Posterior vena cava (tissue), 2 donors: ENCODE results near the gene FNDC3B. TPM values are rescaled to one million over a fixed set of nuclear protein-coding genes. Genes with fewer than 3 reads are reported as not detected.
"Not testable (repeated sequence)": the region's sequence is repeated elsewhere in the genome, so short reads cannot be mapped to it uniquely, and the experiment has no call there.

Experiments
- DNase-seq: peaks from one replicate; pipeline ENCODE4 v3.0.0-alpha.2; 2020; ENCODE audit warnings: low spot score
- intact Hi-C, 2 donors: fragments of 100-400 bp; cut with DNase I; formaldehyde crosslinking; loops; one replicate each; pipeline versions ENCODE4 v1.14.1 to v1.14.2; 2022 to 2023
- total RNA-seq, 2 donors: library from RNA; stranded (reverse); fragmentation: NEBNext Ultra II Directional; extraction: Animal tissue kit (Norgen Biotek cat#: 25700); gene quantifications; one replicate each; pipeline ENCODE4 v1.2.1, GENCODE V29; 2021
- donor health status: DM: yes; HTN: yes; CAD: no.
- donor health status: DM: yes; HTN: yes; CAD: no.

FNDC3B gene
- total RNA-seq, 2 donors from 2014 or later = 142 to 167 TPM

DNA sequence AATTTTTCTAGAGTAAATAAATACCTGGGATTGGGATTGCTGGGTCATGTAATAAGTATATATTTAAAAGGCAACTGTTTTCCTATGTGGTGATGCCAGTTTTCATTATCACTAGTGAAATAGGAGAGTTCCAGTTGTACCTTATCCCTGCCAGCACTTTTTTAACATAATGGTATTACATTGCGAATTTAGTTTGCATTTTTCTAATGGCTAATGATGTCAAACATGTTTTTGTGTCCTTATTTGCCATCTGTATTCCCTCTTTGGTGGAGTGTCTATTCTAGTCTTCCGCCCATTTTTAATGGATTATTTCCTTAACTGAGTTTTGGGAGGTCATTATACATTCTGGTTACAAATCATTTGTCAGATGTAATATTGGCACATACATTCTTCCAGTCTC lies 320.6 kb downstream of the FNDC3B start:
- intact Hi-C loops = no loop called here
- no peak for DNase-seq

DNA sequence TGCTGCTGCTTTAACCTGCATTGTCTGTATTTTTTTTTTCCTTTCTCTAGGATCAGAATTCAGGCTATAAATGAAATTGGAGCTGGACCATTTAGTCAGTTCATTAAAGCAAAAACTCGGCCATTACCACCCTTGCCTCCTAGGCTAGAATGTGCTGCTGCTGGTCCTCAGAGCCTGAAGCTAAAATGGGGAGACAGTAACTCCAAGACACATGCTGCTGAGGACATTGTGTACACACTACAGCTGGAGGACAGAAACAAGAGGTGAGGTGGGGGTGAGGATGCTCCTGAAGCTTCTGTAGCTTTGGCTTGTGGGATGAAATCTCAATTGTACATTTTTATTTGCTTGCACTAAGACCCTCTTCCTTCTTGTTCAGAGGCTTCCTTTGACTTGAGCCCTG lies 323.2 kb downstream of the FNDC3B start:
- intact Hi-C loops = no loop called here
- DNase-seq = no peak

DNA sequence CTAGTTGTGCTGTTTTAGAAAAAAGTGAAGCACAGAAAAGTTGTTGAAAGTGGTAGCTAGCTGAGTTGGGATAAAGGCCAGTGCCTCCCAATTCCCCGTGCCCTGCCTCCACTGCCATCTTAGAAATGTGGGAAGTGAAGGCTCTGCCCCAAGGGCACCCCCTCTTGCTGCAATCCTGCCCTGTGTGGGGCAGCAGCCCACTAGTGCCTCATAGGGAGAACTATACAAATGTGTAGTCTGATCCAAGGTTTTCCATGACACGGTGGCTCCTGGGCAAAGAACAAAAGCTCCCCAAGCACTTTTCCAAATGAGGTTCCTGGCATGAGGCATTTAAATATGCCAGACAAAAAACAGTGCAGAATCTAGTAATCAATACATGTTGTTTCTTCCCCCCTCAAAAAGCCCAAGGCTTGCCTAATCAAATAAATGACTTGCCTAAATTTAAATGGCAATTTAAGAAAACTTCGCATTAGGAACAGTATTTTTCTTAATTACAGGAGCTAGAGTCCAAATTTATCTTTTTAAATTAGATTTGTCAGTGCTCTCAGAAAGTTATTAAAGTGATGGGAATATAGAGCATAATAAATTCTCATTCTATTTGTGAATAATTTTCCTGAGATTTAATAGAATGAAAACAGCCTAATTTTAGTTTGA lies 325.1 kb downstream of the FNDC3B start:
- intact Hi-C loops = no loop called here

DNA sequence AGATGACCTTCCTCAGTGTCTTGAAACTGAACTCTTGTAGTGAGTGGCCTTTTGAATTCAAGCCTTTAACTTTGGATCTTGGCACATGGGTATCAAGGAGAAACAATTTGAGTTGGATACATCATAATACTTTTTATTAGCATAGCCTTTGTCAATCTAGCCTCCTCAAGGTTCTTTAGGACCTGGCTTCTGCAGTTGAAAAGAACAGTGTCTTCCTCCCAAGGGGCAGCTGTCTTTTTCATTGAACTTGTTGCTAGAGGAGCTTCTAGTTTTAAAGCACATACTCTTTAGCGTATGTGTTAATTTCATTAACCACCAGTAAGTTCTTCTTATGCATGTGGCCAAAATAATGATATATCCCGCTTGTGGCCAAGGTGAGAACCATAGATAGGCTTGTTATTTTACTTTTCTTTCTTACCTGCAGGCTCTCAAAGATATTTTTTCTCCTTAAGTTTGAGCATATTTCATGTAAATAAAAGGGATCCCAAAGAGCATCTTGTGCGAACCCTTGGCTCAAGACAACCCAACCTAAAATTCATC lies 325.7 kb downstream of the FNDC3B start:
- DNase-seq = no peak
- intact Hi-C loops = no loop called here

More for the DNA sequence above, 325.1 kb downstream of the FNDC3B start:
- no peak for DNase-seq

DNA sequence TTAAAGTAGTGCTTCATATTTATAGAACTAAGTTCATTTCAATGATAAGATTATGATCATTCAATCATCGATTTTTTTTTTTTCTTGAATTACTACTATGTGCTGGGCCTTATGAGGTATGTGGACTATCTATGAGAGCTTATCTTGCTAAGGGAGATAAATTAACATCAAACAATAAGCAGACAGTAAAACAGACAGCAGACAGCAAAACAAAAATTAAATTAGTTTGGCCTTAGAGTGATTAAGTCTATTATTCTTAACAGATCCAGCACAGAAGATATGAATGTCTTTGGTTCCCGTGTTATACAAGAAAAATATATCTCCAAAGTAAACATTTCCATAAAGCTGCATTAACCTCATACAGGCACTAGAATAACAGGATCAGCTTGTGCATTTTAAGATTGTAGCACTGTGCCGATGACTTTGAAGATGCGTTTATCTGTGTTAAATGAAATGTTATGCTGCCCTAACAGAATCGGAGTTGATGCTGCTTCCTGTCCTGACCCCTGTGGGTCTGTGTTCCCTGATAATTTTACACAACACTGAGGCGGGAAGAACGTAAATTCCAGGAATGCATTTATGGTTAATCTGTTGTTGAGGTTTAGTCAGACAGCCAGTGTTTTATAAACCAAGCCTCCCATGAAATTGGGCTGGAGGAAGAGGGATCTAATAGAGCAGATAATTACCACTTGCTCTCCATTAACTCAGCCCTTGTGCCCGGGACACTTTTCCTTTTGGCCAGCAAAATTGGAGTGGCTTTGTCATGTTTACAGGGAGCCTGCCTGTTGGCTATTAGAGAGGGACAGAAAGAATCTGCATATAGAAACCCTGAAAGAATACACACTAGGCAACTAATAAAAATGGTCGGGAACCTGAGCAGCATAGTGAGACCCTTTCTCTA lies 328.1 kb downstream of the FNDC3B start:
- no peak for DNase-seq
- intact Hi-C loops = no loop called here

DNA sequence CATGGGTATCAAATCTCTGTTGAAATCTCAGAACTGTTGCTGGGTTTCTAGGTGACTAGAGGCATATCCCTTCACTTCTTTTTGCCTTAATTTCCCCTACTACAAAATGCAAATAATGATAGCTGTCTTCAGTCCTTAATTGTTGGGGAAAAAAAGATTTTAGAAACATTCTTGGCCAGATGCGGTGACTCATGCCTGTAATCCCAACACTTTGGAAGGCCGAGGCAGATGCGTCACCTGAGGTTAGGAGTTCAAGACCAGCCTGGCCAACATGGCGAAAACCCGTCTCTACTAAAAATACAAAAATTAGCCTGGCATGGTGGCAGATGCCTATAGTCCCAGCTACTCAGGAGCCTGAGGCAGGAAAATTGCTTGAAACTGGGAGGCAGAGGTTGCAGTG lies 329.2 kb downstream of the FNDC3B start:
- DNase-seq, intact Hi-C loops: not testable (repeated sequence)

DNA sequence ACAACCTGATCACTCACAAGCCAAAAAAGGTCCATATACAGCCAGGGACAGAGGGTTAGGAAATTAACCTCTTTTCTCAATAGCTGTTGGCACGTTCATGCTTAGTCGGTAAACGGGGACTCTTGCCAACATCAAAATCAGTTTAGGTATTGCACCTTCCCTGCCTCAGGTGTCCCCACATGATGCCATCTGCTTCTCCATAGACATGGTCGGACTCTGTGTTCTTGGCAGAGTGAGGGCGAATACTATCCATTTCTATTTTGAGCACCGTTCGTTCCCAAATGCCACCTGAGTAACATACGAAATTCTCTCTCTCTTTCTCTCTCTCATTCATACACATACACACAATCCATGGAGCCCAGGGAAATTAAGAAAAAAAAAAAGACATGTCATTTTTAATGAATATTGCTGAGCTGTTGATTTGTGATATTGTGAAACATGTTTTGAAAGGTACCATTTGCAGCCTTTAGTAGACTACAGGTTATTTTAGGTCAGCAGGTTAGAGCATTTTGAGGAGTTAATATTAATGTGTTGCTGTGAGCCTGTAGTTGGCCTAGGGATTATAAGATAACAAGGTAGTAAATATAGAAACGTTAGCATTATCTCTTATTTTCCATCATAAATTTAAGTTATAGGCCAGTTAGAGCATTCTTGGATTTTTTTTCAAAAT lies 330.3 kb downstream of the FNDC3B start:
- DNase-seq = no peak
- intact Hi-C loops = no loop called here

DNA sequence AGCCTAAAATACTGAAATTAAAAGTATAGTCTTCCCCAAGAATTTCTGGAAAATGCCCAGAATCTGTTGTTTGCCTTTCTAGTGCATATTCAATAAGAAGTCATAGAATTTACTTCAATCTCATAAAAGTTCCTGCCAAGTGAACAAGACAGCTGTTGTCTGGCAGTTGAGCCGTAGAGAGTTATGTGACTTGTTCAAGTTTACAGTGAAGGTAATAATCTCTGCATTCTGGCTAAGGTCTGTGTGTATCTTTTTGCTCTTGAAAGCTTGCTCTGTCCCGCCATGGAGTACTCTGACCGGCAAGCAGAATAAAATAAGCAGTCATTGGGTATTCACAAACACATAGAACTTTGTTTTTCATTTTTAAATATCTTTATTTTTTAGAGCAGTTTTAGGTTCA lies 331.0 kb downstream of the FNDC3B start:
- no peak for DNase-seq
- intact Hi-C loops = no loop called here

DNA sequence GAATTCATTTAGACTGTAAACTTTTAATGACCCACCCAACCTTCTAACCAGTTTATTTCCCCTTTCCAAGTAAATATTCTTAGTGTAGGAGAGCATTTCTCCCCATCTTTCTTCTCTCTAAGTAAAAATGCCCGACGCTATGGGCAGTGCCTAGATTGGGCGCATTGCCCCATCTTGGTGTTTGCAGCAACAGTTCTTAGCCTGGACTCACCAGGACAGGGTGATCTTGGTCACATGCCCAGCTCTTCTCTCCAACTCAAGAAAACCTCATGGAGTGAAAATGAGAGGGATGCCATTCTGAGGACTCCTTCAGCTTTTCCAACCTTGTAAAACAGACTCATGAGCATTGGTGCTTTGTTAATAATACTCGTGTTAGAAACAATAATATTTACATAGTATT lies 332.2 kb downstream of the FNDC3B start:
- intact Hi-C loops = no loop called here
- no peak for DNase-seq

DNA sequence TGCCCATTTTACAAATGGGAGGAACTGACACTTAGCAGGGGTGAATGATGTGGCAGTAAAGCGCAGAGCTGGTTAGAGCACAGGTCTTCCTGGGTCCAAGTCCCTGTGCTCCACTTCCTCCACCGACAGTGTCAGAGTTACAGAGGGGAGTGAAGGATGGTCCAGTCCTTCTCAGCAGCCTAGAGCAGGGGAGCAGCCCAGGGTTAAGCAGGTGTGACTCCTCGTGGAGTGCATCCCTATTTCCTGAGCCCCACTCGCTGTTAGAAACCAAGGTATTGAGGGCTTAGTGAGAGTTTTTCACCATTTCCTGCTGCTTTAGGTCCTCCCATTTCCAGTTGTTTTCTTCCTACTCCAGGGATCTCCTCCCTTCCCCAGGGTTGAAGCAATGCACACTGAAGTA lies 333.5 kb downstream of the FNDC3B start:
- intact Hi-C loops = no loop called here
- DNase-seq = no peak

DNA sequence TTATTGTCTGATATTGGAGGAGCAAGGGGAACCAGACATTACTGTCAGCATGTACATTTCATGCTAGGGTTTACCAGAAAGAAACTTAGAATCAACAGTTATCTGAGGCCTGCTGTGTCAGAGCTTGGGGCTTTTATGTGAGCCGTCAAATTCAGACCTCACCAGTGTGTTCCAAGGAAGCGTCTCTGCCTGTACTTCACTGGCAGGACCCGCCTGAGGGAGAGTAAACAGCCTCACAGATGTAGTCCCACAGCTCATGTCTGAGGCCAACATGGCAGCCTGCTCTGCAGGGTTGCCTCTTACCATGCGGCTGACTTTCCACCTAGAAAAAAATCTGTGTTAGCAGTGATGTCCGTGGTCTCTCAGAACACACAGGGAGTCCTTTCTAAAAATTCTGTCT lies 334.5 kb downstream of the FNDC3B start:
- intact Hi-C loops = no loop called here
- no peak for DNase-seq

DNA sequence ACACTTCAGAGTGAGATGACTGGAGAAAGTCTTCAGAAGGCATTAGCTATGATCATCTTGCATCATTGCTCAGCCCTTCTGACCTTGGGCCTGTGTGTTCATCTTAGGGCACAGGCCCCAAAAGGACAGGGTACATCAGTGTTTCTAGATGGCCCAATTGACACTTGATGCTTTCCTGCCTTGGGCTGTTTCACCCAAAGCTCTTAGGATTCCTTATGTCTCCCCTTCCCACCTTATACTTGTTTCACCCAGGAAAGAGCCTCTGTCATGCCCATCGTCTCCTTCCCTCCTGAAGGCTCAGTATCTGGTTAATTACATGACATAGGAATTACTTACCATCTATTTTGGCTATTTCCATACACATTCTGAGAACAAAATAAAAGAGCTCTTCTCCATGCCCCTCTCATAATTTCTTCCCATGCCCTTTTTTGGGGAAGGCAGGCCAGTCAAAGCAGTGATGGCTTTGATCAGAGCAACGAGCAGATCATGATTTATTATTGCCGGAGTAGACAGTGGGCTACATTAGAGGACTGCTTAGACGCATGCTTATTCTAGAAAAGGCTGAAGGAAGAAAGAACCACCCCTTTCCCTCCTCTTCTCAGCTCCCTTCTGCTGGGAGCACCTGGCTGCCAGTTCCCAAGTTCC lies 335.9 kb downstream of the FNDC3B start:
- intact Hi-C loops = no loop called here
- no peak for DNase-seq

DNA sequence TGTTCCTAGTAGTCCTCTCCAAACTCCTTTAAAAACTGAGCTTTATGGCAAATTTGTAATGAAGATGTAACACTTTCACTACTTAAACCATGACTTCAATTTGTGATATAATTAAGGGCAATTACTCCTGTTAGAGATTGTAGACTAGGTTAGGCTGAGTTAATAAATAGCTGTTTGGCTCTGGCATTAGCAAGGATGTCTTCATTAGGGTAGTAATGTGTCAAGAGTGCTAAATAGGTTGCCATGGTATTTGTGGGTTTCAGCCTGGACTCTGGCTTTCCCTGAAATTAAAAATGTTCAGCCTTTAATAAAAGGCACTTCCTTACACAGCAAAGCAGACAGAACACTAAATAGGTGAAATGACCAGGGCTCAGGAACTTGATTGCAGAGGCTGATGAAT lies 337.0 kb downstream of the FNDC3B start:
- no peak for DNase-seq
- intact Hi-C loops = no loop called here

DNA sequence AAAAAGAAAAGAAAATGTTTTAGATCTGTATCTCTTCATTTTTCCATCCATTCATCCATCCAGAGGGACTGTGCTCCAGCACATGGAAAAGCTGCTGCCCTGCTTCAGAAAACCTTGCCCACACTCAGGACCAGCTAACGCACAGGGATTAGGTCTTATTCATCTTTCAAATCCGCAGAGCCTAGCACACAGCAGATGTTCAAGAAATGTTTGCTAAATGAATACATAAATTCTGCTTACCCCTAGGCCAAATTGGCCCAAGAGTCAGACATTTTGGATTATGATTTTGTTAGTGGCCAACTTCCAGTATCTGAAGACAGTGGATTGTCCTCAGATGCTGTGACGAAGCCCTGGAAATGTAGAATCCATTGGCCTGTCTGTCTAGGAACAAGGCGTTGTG lies 337.5 kb downstream of the FNDC3B start:
- DNase-seq = no peak
- intact Hi-C loops = no loop called here

DNA sequence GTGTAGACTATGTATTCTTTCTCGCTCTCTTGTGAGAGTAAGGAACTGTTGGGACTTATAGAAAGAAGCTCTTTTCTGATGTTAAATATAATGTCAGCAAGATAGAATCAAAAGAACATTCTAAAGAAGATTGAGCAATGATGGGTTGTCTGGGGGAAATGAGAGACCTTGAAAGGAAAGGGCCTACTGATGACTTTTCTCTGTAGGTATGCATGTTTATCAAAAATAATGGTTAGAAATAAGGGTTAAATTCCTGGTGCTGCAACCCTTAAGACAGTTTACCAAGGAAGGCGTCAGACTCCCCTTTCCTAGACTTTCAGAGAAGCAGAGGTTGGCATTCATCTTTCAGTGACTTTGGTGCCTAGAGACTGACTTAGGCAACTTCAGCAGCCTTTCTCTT lies 339.1 kb downstream of the FNDC3B start:
- DNase-seq = no peak
- intact Hi-C loops = no loop called here

DNA sequence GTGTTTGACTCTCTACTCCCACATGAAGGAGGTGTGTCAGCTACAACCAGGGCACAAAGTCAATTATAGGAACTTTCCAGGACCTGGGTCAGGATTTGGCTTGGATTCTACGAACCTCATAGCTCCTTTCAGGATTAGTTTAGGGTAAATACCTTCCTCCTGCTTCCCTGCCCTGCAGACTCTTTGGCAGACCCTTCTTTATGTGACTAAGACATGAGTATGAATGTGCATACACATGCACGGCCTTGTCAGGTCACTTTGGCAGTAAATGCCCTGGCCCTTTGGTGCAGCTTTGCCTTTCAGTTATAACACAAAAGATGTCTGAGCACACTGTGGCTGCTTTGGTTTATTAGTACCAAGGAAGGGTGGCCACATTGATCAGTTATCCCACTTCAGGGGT lies 340.0 kb downstream of the FNDC3B start:
- intact Hi-C loops = no loop called here
- no peak for DNase-seq

DNA sequence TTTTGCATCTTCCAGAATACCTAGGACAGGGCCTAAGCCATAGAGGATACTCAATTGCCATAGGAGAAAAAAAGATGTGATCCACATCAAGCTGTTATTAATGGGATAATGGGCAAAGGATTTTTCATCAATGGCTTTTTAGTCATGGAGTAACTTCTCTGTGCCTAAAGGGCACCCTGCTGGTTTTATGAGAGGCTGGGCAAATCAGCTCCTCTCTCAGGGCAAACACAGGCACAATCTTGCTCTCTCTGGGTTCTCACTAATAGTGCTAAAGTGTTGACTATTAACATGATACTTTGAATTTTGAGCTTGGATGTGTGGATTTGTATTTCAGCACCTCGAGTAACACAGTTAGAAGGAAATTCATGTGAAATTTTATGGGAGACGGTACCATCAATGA lies 341.3 kb downstream of the FNDC3B start:
- intact Hi-C loops = no loop called here
- DNase-seq = no peak

DNA sequence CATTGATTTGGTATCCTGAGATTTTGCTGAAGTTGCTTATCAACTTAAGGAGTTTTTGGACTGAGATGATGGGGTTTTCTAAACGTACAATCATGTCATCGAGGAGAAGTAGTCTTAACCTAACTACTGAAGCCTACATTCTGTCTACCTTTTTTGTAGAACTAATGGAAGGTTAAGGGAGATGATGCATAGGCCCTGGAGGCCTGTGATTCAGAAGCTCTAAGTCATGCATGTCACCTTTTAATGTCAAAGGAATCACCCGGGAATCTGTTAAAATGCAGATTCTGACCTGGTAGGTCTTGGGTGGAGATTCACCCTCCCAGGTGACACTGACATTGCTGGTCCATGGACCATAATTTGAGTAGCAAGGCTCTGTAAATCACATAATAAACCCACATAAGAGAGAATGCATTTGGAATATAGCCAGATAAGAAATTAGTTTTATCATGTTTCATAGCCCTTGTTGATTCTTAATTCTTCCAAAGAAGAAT lies 344.0 kb downstream of the FNDC3B start:
- no peak for DNase-seq
- intact Hi-C loops = no loop called here

DNA sequence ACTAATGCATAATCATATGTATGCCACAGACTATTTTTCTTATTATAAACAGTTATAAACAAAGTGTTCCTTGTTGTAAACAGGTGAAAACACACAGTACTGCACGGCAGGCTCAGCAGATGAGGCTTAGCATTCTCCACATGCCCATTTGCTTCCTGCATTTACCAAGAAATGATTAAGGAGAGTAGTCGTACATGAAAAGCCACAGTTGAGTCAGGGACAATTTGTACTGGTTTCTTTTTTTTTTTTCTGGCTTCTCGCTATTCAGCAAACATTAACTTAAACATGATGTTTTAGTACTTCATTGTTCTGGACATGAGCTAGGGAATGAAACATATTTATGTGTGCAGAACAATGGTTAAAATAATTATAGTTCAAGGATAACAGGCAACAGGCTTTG lies 345.5 kb downstream of the FNDC3B start:
- intact Hi-C loops = no loop called here
- DNase-seq = no peak

DNA sequence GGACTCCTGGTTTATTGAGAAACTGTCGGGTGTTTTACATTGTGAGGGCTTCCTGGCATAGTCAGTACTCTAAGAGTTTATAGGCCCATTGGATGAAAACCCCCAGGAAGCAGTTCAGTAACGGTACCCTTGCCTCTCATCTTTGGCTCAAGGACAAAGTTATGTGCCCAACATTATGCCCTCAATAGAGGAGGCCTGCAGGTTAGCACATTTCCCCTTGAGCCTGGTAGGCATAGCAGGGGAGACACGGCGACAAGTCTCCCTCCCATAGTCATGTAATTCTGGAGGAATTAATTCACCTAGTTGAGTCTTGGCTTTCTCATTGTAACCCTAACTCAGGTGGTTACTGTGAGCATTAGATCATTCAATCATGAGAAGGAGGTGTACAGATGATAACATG lies 348.4 kb downstream of the FNDC3B start:
- intact Hi-C loops = no loop called here
- no peak for DNase-seq
